Measurements from ENCODE around the gene ARL15. TPM values are rescaled to one million over a fixed set of nuclear protein-coding genes. Genes with fewer than 3 reads are reported as not detected.

The ARL15 gene
- total and polyA plus RNA-seq, 2 donors (not counting 3 experiments of a cell fraction or from before 2014, with no cell fraction given), result 11.9 to 24.4 TPM

- ChIA-PET CTCF (interaction anchor here (0.5 kb wide), 1 partner anchor 114 kb away, joined by 3 read pairs; no protein-coding TSS in a partner anchor), POLR2A (no interaction called here)
- BruUV-seq (replicated peaks), result no TSS peak
- Histone ChIP-seq H3K9me3 (replicated peaks; ENCODE audit: control insufficient read depth, insufficient read depth, low read length) (no peaks in the 10 kb centered on the region), H4K20me1 (replicated peaks; ENCODE audit: control insufficient read depth, extremely low read depth, insufficient read depth, low read length) (no peaks in the 10 kb centered on the region), H3K79me2 (ENCODE audit: control insufficient read depth, insufficient read depth, low read length) (no peaks in the 10 kb centered on the region), H2AFZ (ENCODE audit: low read depth, low read length) (no peak overlapping the region), H3K27ac (ENCODE audit: insufficient read depth, low read depth, low read length) (no peak overlapping the region), H3K9me1 (replicated peaks; ENCODE audit: control insufficient read depth, extremely low read depth, insufficient read depth, low read length) (no peaks in the 10 kb centered on the region), H3K4me2 (ENCODE audit: insufficient read depth, low read length) (peak overlapping the region; percentile 41), H3K4me1 (ENCODE audit: control insufficient read depth, extremely low read depth, insufficient read depth, low read length) (peaks cover 19% of the 10 kb centered on the region), H3K27me3 (ENCODE audit: control insufficient read depth in 2 of 2, insufficient read depth in 2 of 2, low read length in 2 of 2) (no peaks in the 10 kb centered on the region), H3K9ac (replicated peaks; ENCODE audit: extremely low read depth, insufficient read depth, low read length) (no peak overlapping the region), H3K36me3 (ENCODE audit: control insufficient read depth in 2 of 2, extremely low read depth in 1 of 2, insufficient read depth in 2 of 2, low read length in 2 of 2) (no peaks in the 10 kb centered on the region), H3K4me3 (replicated peaks in 1 of 3; ENCODE audit: insufficient read depth in 1 of 3, low read depth in 1 of 3, low read length in 3 of 3) (no peak overlapping the region)
- TF ChIP-seq GATA2 (IDR thresholded peaks at IDR 0.05; ENCODE audit: insufficient read depth, insufficient read length, low read depth, low read length), result no peak
- TF ChIP-seq JUN (IDR thresholded peaks at IDR 0.05; ENCODE audit: borderline replicate concordance, insufficient read depth, insufficient read length, low read depth), result peak; percentile 70
- peak; percentile 34 for TF ChIP-seq FOS (IDR thresholded peaks at IDR 0.05; ENCODE audit: borderline replicate concordance, insufficient read depth, low read length)
- TF ChIP-seq CTCF (IDR thresholded peaks at IDR 0.05; ENCODE audit: extremely low read depth in 1 of 2, insufficient read depth in 1 of 2, low read depth in 1 of 2, low read length in 2 of 2), result peak in 1 of 2 donors; percentile 10
- TF ChIP-seq POLR2AphosphoS5 (IDR thresholded peaks at IDR 0.05; ENCODE audit: insufficient read depth, low read depth, low read length), result no peak
- FAIRE-seq (no peak), DNase-seq (ENCODE audit: low read depth, low spot score) (peak; percentile 46)
- dilution Hi-C loops (cut with MboI; ENCODE audit: extremely low pct_ligation_motif_present, low sequenced_read_pairs), result no loop called here
- intact Hi-C loops (cut with micrococcal nuclease), result no loop called here
These were observed 219.8 kb downstream of the ARL15 start for GRCh38 chr5:54090495-54091120.

Measured in endothelial cell of umbilical vein (primary cell).